GM12891 (cell line): ENCODE results near the gene GRIK4.
"Not testable (repeated sequence)": the region's sequence is repeated elsewhere in the genome, so short reads cannot be mapped to it uniquely, and the experiment has no call there.

Experiments
- DNase-seq: peaks from one replicate; pipeline ENCODE4 v3.0.0; 2011; ENCODE audit warnings: low spot score; ENCODE audit not compliant: insufficient read length
- FAIRE-seq: peaks from 2 replicates; lab custom pipeline; 2011; peaks lifted over from hg19 to GRCh38; lab: Jason Lieb, UNC
- PAX5 ChIP-seq: IDR thresholded peaks from 2 replicates; pipeline ENCODE4 v1.6.1; 2011; ENCODE audit warnings: low read length, moderate library complexity, mild to moderate bottlenecking; ENCODE audit not compliant: insufficient read depth, severe bottlenecking
- POLR2A ChIP-seq: IDR thresholded peaks from 2 replicates; pipeline ENCODE4 v1.6.1; 2011; ENCODE audit warnings: low read depth, low read length, control low read depth
- POLR2AphosphoS5 ChIP-seq: IDR thresholded peaks from 2 replicates; pipeline ENCODE4 v1.6.1; 2011; ENCODE audit warnings: low read depth, low read length, control low read depth
- POU2F2 ChIP-seq: IDR thresholded peaks from 2 replicates; pipeline ENCODE4 v1.6.1; 2011; ENCODE audit warnings: low read depth, mild to moderate bottlenecking, control low read depth, low read length, moderate library complexity
- SPI1 ChIP-seq: IDR thresholded peaks from 2 replicates; pipeline ENCODE4 v1.6.1; 2011; ENCODE audit warnings: low read depth, low read length, control low read depth
- TAF1 ChIP-seq: IDR thresholded peaks from 2 replicates; pipeline ENCODE4 v1.6.1; 2011; ENCODE audit warnings: low read depth, low read length, control low read depth

The GRIK4 gene

GRCh38 chr11:120486138-120486537, 25.4 kb upstream of the GRIK4 start:
- no peak for DNase-seq
- no peak for TF ChIP-seq PAX5
- no peak for TF ChIP-seq TAF1
- TF ChIP-seq POU2F2, result no peak
- FAIRE-seq, result no peak

- TF ChIP-seq PAX5, result no peak
- TF ChIP-seq POLR2AphosphoS5, result no peak
- TF ChIP-seq SPI1, result no peak
- no peak for TF ChIP-seq POU2F2
- no peak for TF ChIP-seq POLR2A
- no peak for TF ChIP-seq TAF1
- no peak for DNase-seq
- no peak for FAIRE-seq
Measured at GRCh38 chr11:120489799-120490198, 21.7 kb upstream of the GRIK4 start.

DNA sequence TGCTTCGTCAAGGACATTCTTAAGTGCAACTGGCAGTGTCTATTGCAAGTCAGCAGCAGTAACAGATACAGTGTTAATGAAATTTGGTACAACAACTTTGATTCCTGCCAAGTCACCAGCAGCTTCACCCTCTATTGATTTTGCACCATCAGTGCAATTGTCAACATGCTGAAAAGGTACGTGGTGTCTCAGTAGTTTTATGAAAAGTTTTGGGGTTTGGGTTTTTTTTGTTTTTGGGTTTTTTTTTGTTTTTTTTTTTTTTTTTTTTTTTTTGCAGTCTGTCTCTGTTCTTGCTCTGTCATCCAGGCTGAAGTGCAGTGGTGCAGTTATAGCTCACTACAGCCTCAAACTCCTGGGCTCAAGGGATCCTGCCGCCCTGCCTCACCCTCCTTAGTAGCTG, 19.1 kb upstream of the GRIK4 start:
- TF ChIP-seq POU2F2 (no peak), SPI1 (no peak), TAF1 (no peak), POLR2AphosphoS5 (no peak), PAX5 (no peak), POLR2A (no peak)
- DNase-seq (no peak), FAIRE-seq (no peak)

DNA sequence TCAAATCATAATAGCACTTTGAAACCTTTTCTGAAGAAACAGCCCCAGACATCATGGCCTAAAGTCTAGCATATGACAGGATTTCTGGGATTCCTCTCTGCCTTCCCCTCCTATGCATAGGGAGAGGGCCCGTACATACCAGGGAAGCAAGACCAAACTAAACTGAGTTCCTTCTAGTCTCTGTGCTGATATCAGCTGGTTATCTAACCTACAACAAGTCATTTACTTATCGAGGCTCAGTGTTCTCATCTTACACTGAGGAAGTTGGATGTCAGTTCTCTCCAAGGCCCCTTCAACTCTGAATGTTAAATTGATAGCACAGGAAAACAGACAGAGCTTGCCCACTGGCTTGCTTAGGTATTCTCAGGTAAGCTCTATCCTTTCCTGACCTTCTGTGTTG, 17.0 kb upstream of the GRIK4 start:
- no peak for FAIRE-seq
- DNase-seq, result no peak
- TF ChIP-seq POU2F2 (no peak), SPI1 (no peak), PAX5 (no peak), TAF1 (no peak), POLR2AphosphoS5 (no peak), POLR2A (no peak)

DNA sequence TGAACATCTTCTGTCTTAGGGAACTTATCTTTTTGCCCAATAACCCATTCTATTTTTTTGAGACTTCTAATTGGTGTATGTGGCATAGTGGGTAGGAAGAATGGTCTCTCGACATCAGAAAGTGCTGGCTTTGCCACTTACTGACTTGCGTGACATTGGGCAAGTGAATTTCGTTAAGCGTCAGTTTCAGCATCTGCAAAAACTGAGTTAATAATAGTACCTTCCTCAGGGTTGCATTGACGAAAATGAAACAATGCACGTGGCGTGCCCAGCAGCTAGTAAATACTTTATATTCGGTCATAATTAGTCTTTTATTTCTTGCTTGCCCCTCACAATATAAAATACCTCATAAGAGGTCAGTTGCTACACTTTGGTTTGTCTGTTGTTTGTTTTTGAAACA, 12.5 kb upstream of the GRIK4 start:
- DNase-seq, result no peak
- TF ChIP-seq POLR2AphosphoS5, result no peak
- TF ChIP-seq SPI1, result no peak
- no peak for TF ChIP-seq TAF1
- TF ChIP-seq PAX5, result no peak
- TF ChIP-seq POLR2A, result no peak
- TF ChIP-seq POU2F2, result no peak
- FAIRE-seq, result no peak

DNA sequence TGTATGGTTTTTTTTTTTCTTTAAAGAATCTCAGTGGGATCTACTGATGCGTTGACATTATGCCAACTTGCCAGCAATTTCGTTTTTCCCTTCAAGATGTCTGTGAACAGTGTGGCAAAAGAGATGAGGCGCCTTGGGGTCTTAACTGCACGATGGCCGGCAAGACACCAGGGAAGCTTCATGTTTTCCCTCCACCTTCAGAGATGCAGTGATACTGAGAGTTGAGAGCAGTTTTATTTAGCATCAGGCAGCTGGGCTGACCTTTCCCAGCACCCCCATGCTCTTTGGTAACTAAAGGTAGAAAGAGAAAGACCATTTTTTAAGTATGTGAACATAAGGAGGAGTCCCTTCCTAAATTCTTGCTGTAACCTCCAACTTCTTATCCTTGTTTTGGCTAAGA, 11.7 kb upstream of the GRIK4 start:
- FAIRE-seq, result no peak
- no peak for TF ChIP-seq SPI1
- TF ChIP-seq POU2F2, result no peak
- TF ChIP-seq TAF1, result no peak
- no peak for TF ChIP-seq POLR2AphosphoS5
- TF ChIP-seq PAX5, result no peak
- TF ChIP-seq POLR2A, result no peak
- DNase-seq, result no peak

DNA sequence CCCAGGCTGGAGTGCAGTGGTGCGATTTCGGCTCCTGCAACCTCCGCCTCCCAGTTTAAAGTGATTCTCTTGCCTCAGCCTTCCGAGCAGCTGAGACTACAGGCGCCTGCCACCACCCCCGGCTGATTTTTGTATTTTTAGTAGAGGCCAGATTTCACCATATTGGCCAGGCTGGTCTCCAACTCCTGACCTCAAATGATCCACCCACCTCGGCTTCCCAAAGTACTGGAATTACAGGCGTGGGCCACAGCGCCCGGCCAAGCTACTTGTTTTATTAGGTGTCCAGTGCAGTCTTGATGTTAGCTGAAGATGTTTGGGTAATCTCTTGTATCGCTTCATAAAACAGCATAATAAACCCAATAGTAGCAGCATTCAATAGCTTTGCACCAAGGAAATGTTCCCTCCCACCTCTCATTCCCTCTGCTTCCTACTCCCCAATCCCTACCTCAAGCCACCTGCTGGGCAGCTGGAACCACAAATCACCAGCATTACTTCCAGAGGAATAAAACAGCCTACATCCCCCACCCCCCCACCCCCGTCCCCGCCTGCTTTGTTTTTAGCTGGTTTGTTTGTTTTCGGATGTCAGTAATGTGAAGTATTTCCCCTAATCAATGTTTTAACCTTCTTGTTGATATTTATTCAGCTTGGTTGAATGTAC, 11.0 kb upstream of the GRIK4 start:
- no peak for DNase-seq
- no peak for FAIRE-seq

DNA sequence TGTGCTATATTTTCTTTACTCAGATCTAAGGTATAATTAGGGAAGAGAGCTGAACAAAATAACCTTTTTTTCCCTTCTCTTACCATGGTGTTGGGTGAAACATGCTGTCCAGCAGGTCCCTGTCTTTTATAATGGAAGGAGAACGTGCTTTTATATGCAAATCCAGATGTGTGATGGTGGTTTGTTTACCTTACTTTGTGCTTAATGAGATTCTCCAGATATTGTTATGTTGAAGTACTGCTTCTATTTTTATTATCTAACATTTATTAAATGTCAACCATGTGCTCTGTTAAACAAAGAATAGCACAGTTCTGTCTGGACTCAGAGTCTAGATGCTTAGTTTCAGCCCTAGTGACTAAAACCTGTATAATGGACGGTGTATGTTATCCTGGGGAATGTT, 10.1 kb upstream of the GRIK4 start:
- DNase-seq (no peak), FAIRE-seq (no peak)
- TF ChIP-seq POLR2AphosphoS5, result no peak
- no peak for TF ChIP-seq PAX5
- no peak for TF ChIP-seq TAF1
- no peak for TF ChIP-seq SPI1
- no peak for TF ChIP-seq POU2F2
- no peak for TF ChIP-seq POLR2A

More for the DNA sequence above, 11.0 kb upstream of the GRIK4 start:
- TF ChIP-seq PAX5, result no peak
- no peak for TF ChIP-seq POU2F2
- no peak for TF ChIP-seq TAF1
- TF ChIP-seq POLR2A, result no peak
- no peak for TF ChIP-seq SPI1
- no peak for TF ChIP-seq POLR2AphosphoS5

DNA sequence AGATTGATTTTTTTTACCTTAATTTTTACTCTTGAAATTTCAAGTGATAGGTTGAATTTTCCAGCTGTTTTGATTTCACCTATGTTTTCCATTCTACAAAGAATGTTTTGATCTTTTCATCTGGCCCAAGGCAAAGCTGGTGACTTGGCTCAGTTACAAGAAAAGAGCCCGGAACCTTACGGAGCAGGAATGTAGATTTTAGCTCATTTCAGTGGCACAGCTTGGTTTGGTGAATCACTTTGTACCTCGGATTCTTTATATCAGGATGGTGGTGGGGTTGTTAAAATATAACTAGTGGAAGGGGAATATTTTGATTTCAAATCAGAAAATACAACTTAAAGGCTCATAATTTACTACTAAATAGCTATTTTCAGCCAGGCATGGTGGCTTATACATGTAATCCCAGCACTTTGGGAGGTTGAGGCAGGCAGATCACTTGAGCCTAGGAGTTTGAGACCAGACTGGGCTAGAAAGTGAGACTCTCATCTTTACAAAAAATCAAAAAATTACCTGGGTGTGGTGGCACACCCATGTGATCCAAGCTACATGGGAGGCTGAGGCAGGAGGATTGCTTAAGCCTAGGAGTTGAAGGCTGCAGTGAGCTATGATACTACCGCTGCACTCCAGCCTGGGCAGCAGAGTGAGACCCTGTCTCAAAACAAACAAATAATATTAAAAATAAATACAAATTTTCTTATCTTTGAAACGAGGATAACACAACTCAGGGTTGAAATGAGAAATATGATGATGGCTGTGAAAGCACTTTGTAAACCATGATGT, 9.4 kb upstream of the GRIK4 start:
- DNase-seq (no peak), FAIRE-seq (no peak)
- no peak for TF ChIP-seq PAX5
- no peak for TF ChIP-seq POLR2AphosphoS5
- TF ChIP-seq SPI1, result no peak
- TF ChIP-seq TAF1, result no peak
- no peak for TF ChIP-seq POU2F2
- no peak for TF ChIP-seq POLR2A

GRCh38 chr11:120503529-120503928, 8.0 kb upstream of the GRIK4 start:
- DNase-seq, FAIRE-seq: not testable (repeated sequence)
